ENCODE data around the gene NEU3.

GRCh38 chr11:74980634-74981033, 8.1 kb upstream of the NEU3 start:
- no peak for TF ChIP-seq GLIS3 (CRISPR knock-in tag; IDR thresholded peaks at IDR 0.05)
- TF ChIP-seq ZC3H10 (CRISPR knock-in tag; IDR thresholded peaks at IDR 0.05) = no peak
- no peak for TF ChIP-seq ESRRG (CRISPR knock-in tag; IDR thresholded peaks at IDR 0.05)
- TF ChIP-seq ZNF565 (CRISPR knock-in tag; conservative IDR thresholded peaks at IDR 0.05; ENCODE audit: low read depth) = no peak
- TF ChIP-seq ZFP3 (CRISPR knock-in tag; IDR thresholded peaks at IDR 0.05) = no peak
- TF ChIP-seq ZNF8 (CRISPR knock-in tag; IDR thresholded peaks at IDR 0.05) = no peak
- no peak for TF ChIP-seq PPARA (CRISPR knock-in tag; IDR thresholded peaks at IDR 0.05; ENCODE audit: borderline replicate concordance)

Data from SK-N-SH treated with all-trans-retinoic acid at 6 μM for 48 hours (cell line).